ENCODE measurements around the gene LSMEM2. TPM values are rescaled to one million over a fixed set of nuclear protein-coding genes. Genes with fewer than 3 reads are reported as not detected.
A peak's percentile ranks its signal among the peaks of the same experiment; 100 is the strongest.

The LSMEM2 gene
- total RNA-seq, 1 experiment from 2014 or later: 0.57 TPM

- ATAC-seq: no peak
- POLR2A ChIA-PET: interaction anchor here (0.8 to 1.4 kb wide), 6 partner anchors 18 to 50 kb away, joined by 3 to 8 read pairs (median 4); partner anchors contain the start of genes CYB561D2, HYAL2 and NPRL2
- peaks cover 22% of the 10 kb centered on the region for H3K4me1 Mint-ChIP-seq
Observed at GRCh38 chr3:50299929-50300680, 21.2 kb downstream of the LSMEM2 start.

GRCh38 chr3:50300681-50301254, 21.9 kb downstream of the LSMEM2 start:
- ChIA-PET POLR2A (no interaction called here), CTCF (interaction anchor here (0.7 to 5.9 kb wide), 4 partner anchors 14 to 50 kb away, joined by 3 to 95 read pairs (median 4); partner anchors contain the start of genes CYB561D2, HYAL2 and NPRL2)
- H3K27ac Mint-ChIP-seq: peak overlapping the region; percentile 82; the same call in 1 of the 2 replicates
- H3K4me3 Mint-ChIP-seq: 0 out of 2 replicates have a peak overlapping the region, but pooled peaks have one; percentile 97
- H3K36me3 Mint-ChIP-seq: 0 out of 2 replicates have a peak, but pooled peaks cover 4% of the 10 kb centered on the region
- ATAC-seq (no peak), DNase-seq (ENCODE audit: low spot score) (no peak)
- H3K9me3 Mint-ChIP-seq: peaks cover 7% of the 10 kb centered on the region; the same call in 1 of the 2 replicates
- H3K4me1 Mint-ChIP-seq: peaks cover 22% of the 10 kb centered on the region
- no peaks in the 10 kb centered on the region; the same call in 1 of the 2 replicates for H3K27me3 Mint-ChIP-seq (ENCODE audit: low read depth)
- TF ChIP-seq, protein P1, sequence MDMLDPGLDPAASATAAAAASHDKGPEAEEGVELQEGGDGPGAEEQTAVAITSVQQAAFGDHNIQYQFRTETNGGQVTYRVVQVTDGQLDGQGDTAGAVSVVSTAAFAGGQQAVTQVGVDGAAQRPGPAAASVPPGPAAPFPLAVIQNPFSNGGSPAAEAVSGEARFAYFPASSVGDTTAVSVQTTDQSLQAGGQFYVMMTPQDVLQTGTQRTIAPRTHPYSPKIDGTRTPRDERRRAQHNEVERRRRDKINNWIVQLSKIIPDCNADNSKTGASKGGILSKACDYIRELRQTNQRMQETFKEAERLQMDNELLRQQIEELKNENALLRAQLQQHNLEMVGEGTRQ (CRISPR knock-in tag; IDR thresholded peaks at IDR 0.05): no peak
- TF ChIP-seq SP1 (CRISPR knock-in tag; conservative IDR thresholded peaks at IDR 0.05) (no peak), HMGA2 (CRISPR knock-in tag; IDR thresholded peaks at IDR 0.05) (no peak), PRDM15 (CRISPR knock-in tag; IDR thresholded peaks at IDR 0.05) (no peak), HMGXB4 (CRISPR knock-in tag; IDR thresholded peaks at IDR 0.05) (no peak), MXD4 (CRISPR knock-in tag; IDR thresholded peaks at IDR 0.05; ENCODE audit: borderline replicate concordance) (no peak), ZNF416 (CRISPR knock-in tag; IDR thresholded peaks at IDR 0.05) (no peak), CBFB (CRISPR knock-in tag; IDR thresholded peaks at IDR 0.05; ENCODE audit: low read depth) (no peak), TEAD1 (CRISPR knock-in tag; IDR thresholded peaks at IDR 0.05) (no peak)
- TF ChIP-seq, protein P2, sequence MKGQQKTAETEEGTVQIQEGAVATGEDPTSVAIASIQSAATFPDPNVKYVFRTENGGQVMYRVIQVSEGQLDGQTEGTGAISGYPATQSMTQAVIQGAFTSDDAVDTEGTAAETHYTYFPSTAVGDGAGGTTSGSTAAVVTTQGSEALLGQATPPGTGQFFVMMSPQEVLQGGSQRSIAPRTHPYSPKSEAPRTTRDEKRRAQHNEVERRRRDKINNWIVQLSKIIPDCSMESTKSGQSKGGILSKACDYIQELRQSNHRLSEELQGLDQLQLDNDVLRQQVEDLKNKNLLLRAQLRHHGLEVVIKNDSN (CRISPR knock-in tag; IDR thresholded peaks at IDR 0.05): no peak
- TF ChIP-seq, protein P3, sequence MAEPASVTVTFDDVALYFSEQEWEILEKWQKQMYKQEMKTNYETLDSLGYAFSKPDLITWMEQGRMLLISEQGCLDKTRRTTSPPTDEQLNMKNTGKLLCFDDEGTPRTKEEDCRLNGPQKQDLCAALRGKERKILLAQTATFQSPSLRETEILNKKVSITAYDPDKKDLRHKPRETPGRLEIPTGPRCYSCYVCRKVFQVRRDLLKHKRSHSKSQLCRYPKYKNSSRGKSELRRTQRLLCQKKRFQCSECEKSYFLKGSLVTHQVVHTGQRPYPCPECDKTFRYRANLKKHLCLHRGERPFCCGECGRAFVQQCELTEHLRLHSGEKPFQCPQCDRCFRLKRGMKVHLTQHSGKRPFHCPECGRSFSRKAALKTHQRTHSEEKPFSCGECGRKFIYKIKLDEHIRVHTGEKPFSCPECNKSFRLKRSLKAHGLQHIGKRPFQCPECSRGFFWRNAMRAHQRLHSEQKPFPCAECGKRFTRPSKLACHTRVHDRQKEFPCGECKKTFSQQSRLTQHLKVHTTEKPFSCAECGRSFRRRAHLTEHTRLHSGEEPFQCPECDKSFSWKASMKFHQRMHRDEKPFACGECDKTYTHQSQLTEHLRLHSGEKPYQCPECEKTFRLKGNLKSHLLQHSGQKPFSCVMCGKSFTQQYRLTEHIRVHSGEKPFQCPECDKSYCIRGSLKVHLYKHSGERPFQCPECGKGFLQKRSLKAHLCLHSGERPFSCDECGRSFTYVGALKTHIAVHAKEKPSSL (CRISPR knock-in tag; conservative IDR thresholded peaks at IDR 0.05): no peak

More at GRCh38 chr3:50299929-50300680, 21.2 kb downstream of the LSMEM2 start:
- 0 out of 2 replicates have a peak, but pooled peaks cover 5% of the 10 kb centered on the region for H3K9me3 Mint-ChIP-seq
- CTCF ChIA-PET: interaction anchor here (0.9 to 5.9 kb wide), 20 partner anchors 15 to 312 kb away, joined by 3 to 95 read pairs (median 4); partner anchors contain the start of genes CISH and HYAL2
- 0 out of 2 replicates have a peak, but pooled peaks cover 4% of the 10 kb centered on the region for H3K36me3 Mint-ChIP-seq
- H3K27ac Mint-ChIP-seq: peak overlapping the region; percentile 82
- H3K27me3 Mint-ChIP-seq (ENCODE audit: low read depth): no peaks in the 10 kb centered on the region; the same call in 1 of the 2 replicates
- TF ChIP-seq, protein P4, sequence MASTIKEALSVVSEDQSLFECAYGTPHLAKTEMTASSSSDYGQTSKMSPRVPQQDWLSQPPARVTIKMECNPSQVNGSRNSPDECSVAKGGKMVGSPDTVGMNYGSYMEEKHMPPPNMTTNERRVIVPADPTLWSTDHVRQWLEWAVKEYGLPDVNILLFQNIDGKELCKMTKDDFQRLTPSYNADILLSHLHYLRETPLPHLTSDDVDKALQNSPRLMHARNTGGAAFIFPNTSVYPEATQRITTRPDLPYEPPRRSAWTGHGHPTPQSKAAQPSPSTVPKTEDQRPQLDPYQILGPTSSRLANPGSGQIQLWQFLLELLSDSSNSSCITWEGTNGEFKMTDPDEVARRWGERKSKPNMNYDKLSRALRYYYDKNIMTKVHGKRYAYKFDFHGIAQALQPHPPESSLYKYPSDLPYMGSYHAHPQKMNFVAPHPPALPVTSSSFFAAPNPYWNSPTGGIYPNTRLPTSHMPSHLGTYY (CRISPR knock-in tag; IDR thresholded peaks at IDR 0.05): no peak
- no peak for TF ChIP-seq TCF7 (CRISPR knock-in tag; IDR thresholded peaks at IDR 0.05; ENCODE audit: low read depth)
- no peak for TF ChIP-seq SMAD3 (CRISPR knock-in tag; IDR thresholded peaks at IDR 0.05; ENCODE audit: borderline replicate concordance)
- TF ChIP-seq ZNF232 (CRISPR knock-in tag; IDR thresholded peaks at IDR 0.05): no peak
- no peak for TF ChIP-seq HMGXB4 (CRISPR knock-in tag; IDR thresholded peaks at IDR 0.05)
- TF ChIP-seq RELA (CRISPR knock-in tag; IDR thresholded peaks at IDR 0.05; ENCODE audit: borderline replicate concordance): no peak
- TF ChIP-seq NR1H2 (CRISPR knock-in tag; IDR thresholded peaks at IDR 0.05): no peak
- TF ChIP-seq, protein P5, sequence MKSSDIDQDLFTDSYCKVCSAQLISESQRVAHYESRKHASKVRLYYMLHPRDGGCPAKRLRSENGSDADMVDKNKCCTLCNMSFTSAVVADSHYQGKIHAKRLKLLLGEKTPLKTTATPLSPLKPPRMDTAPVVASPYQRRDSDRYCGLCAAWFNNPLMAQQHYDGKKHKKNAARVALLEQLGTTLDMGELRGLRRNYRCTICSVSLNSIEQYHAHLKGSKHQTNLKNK (CRISPR knock-in tag; IDR thresholded peaks at IDR 0.05): no peak
- TF ChIP-seq NR2C2 (CRISPR knock-in tag; IDR thresholded peaks at IDR 0.05): no peak
- DNase-seq (ENCODE audit: low spot score): no peak
- H3K4me3 Mint-ChIP-seq: peak overlapping the region; percentile 97

Measured in WTC11 (cell line).